Measurements from ENCODE around the gene VCAN. TPM values are rescaled to one million over a fixed set of nuclear protein-coding genes. Genes with fewer than 3 reads are reported as not detected.

The VCAN gene
- total RNA-seq, 4 donors from 2014 or later, result 51.6 to 144 (median 91.3) TPM

- ATAC-seq (ENCODE audit: low FRiP score) (no peak), DNase-seq (ENCODE audit: low spot score) (no peak)
- TF ChIP-seq CTCF (IDR thresholded peaks at IDR 0.05), result no peak
Observed at GRCh38 chr5:83494087-83494620, 22.6 kb downstream of the VCAN start.

GRCh38 chr5:83494666-83495065, 23.1 kb downstream of the VCAN start:
- TF ChIP-seq CTCF (IDR thresholded peaks at IDR 0.05), result no peak

GRCh38 chr5:83496626-83497025, 25.1 kb downstream of the VCAN start:
- no peak for ATAC-seq (ENCODE audit: low FRiP score)
- no peak for TF ChIP-seq CTCF (IDR thresholded peaks at IDR 0.05)
- no peak for DNase-seq (ENCODE audit: low spot score)

More at GRCh38 chr5:83494666-83495065, 23.1 kb downstream of the VCAN start:
- DNase-seq (ENCODE audit: low spot score), result no peak
- ATAC-seq (ENCODE audit: low FRiP score), result no peak

GRCh38 chr5:83498585-83498984, 27.0 kb downstream of the VCAN start:
- no peak for TF ChIP-seq CTCF (IDR thresholded peaks at IDR 0.05)
- ATAC-seq (ENCODE audit: low FRiP score), result no peak
- DNase-seq (ENCODE audit: low spot score), result no peak

- TF ChIP-seq CTCF (IDR thresholded peaks at IDR 0.05), result no peak
- ATAC-seq (ENCODE audit: low FRiP score) (no peak), DNase-seq (ENCODE audit: low spot score) (no peak)
Observed at GRCh38 chr5:83503662-83504061, 32.1 kb downstream of the VCAN start.

- ATAC-seq (ENCODE audit: low FRiP score) (no peak), DNase-seq (ENCODE audit: low spot score) (no peak)
- TF ChIP-seq CTCF (IDR thresholded peaks at IDR 0.05), result no peak
Observed at GRCh38 chr5:83507431-83507830, 35.9 kb downstream of the VCAN start.

GRCh38 chr5:83509540-83509939, 38.0 kb downstream of the VCAN start:
- DNase-seq (ENCODE audit: low spot score), result no peak
- ATAC-seq (ENCODE audit: low FRiP score), result no peak
- TF ChIP-seq CTCF (IDR thresholded peaks at IDR 0.05), result no peak
